Aortic smooth muscle cell (primary cell): Measurements from ENCODE around the gene IFIT1B. TPM values are rescaled to one million over a fixed set of nuclear protein-coding genes. Genes with fewer than 3 reads are reported as not detected.

Experiments
- total RNA-seq: library from RNA; depleted of rRNA; stranded (reverse); fragments of >200 nt; gene quantifications from 2 replicates; pipeline ENCODE4 v1.2.3, GENCODE V29; 2014

The IFIT1B gene
- total RNA-seq, result 0.06 TPM in 1 of 2 replicates, not detected in the other

GRCh38 chr10:89377705-89378637, at the start of gene IFIT1B:
TSS of gene IFIT1B (plus strand) at chr10:89378056. CDS start at chr10:89378136, 80 bp downstream.

GRCh38 chr10:89391907-89392756, 14.3 kb downstream of the IFIT1B start, which contains the start of gene IFIT1:
TSS of gene IFIT1 (plus strand) at chr10:89392623. CDS start at chr10:89392713, 90 bp downstream.

GRCh38 chr10:89414146-89414878, 36.5 kb downstream of the IFIT1B start, which contains the start of gene IFIT5:
TSS of gene IFIT5 (plus strand) at chr10:89414568. CDS start at chr10:89414799, 231 bp downstream.

Other genes with a start within 250 kb of the IFIT1B start
- gene CH25H, start 170.7 kb upstream of the IFIT1B start, total RNA-seq, result 0.12 and 0.40 TPM in 2 replicates
- 42.0 and 57.8 TPM in 2 replicates for gene LIPA, start 126.3 kb upstream of the IFIT1B start, total RNA-seq
- gene IFIT2, start 76.0 kb upstream of the IFIT1B start, total RNA-seq, result 6.3 and 10.6 TPM in 2 replicates
- 20.2 and 32.0 TPM in 2 replicates for gene IFIT3, start 50.1 kb upstream of the IFIT1B start, total RNA-seq
- gene IFIT1, start 14.6 kb downstream of the IFIT1B start, total RNA-seq, result 6.1 and 12.7 TPM in 2 replicates
- gene IFIT5, start 36.5 kb downstream of the IFIT1B start, total RNA-seq, result 23.1 and 23.5 TPM in 2 replicates
- gene SLC16A12, start 157.5 kb downstream of the IFIT1B start, total RNA-seq, result 0.25 and 0.53 TPM in 2 replicates